IgD-negative memory B cell (primary cell): Measurements from ENCODE around the gene EXOC5. TPM values are rescaled to one million over a fixed set of nuclear protein-coding genes. Genes with fewer than 3 reads are reported as not detected.

Experiments used
- H3K27ac Mint-ChIP-seq, 3 donors: one replicate each; pipeline ENCODE4 v1.8.0; 2020 to 2022; ENCODE audit warnings: mild to moderate bottlenecking in 3 of 3, mixed read lengths in 3 of 3, moderate library complexity in 1 of 3
- H3K27me3 Mint-ChIP-seq: one replicate; pipeline ENCODE4 v1.8.0; 2021; ENCODE audit warnings: mixed read lengths
- H3K36me3 Mint-ChIP-seq: one replicate; pipeline ENCODE4 v1.8.0; 2020; ENCODE audit warnings: mild to moderate bottlenecking, mixed read lengths
- H3K4me1 Mint-ChIP-seq, 3 donors: one replicate each; pipeline ENCODE4 v1.8.0; 2020 to 2022; ENCODE audit warnings: mixed read lengths in 3 of 3, mild to moderate bottlenecking in 1 of 3
- H3K4me3 Mint-ChIP-seq, 4 donors: one replicate each; pipeline ENCODE4 v1.8.0; 2020 to 2022; ENCODE audit warnings: mild to moderate bottlenecking in 4 of 4, mixed read lengths in 4 of 4, moderate library complexity in 3 of 4
- H3K9me3 Mint-ChIP-seq, 3 donors: one replicate each; pipeline ENCODE4 v1.8.0; 2020 to 2021; ENCODE audit warnings: mixed read lengths in 3 of 3, mild to moderate bottlenecking in 1 of 3
- polyA plus RNA-seq: library from polyadenylated mRNA; unstranded; fragments of 300-500 nt; fragmentation: Illumina TruSeq; gene quantifications from one replicate; pipeline ENCODE4 v1.2.3, GENCODE V29; 2021

The EXOC5 gene
- polyA plus RNA-seq = 43.8 TPM

- peak within 1 kb of the TSS; percentile 96 to 99 (median 98) for H3K27ac Mint-ChIP-seq
- no peaks in the 10 kb centered on the region for H3K27me3 Mint-ChIP-seq
- H3K36me3 Mint-ChIP-seq = peaks cover 1% of the 10 kb centered on the region
- H3K4me1 Mint-ChIP-seq = peaks cover 41 to 56% (median 52%) of the 10 kb centered on the region in 3 donors
- H3K4me3 Mint-ChIP-seq = peak within 1 kb of the TSS; percentile 96 to 100 (median 100)
- H3K9me3 Mint-ChIP-seq = no peaks in the 10 kb centered on the region
These were observed at the start of gene EXOC5, which contains the start of gene AP5M1 for GRCh38 chr14:57268161-57269069. TSS of gene EXOC5 (minus strand) at chr14:57268905. CDS start at chr14:57268648, 257 bp downstream. TSS of gene AP5M1 (plus strand) at chr14:57268971. CDS start at chr14:57269315, 344 bp downstream.

GRCh38 chr14:57317248-57317833, 48.6 kb upstream of the EXOC5 start:
- Mint-ChIP-seq H3K9me3 (peaks cover 0 to 6% (median 0%) of the 10 kb centered on the region in 3 donors), H3K4me1 (peaks cover 2 to 4% (median 4%) of the 10 kb centered on the region in 3 donors), H3K36me3 (no peaks in the 10 kb centered on the region), H3K27ac (no peak overlapping the region), H3K27me3 (no peaks in the 10 kb centered on the region), H3K4me3 (no peak overlapping the region)

- peak overlapping the region in 1 of 3 donors; percentile 25 for H3K27ac Mint-ChIP-seq
These were observed 45.8 kb upstream of the EXOC5 start for GRCh38 chr14:57314396-57315089.

DNA sequence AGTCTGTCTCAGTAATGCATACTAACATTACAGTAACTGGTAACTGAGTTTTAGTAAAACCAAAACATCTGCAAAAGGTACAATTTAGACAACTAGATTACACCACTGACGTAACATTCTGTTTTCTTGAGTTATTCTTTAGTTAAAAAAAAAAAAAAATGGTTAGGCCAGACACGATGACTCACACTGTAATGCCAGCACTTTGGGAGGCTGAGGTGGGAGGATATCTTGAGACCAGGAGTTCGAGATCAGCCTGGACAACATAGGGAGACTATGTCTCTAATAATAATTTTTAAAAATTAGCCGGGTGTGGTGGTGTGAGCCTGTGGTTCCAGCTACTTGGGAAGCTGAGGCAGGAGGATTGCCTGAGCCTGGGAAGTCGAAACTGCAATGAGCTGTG, 34.2 kb upstream of the EXOC5 start:
- H3K9me3 Mint-ChIP-seq = no peaks in the 10 kb centered on the region
- H3K27ac Mint-ChIP-seq = no peak overlapping the region
- no peaks in the 10 kb centered on the region for H3K36me3 Mint-ChIP-seq
- H3K27me3 Mint-ChIP-seq = peaks cover 7% of the 10 kb centered on the region
- no peak overlapping the region for H3K4me3 Mint-ChIP-seq
- H3K4me1 Mint-ChIP-seq = no peaks in the 10 kb centered on the region

More at GRCh38 chr14:57314396-57315089, 45.8 kb upstream of the EXOC5 start:
- H3K4me1 Mint-ChIP-seq = peaks cover 2 to 4% (median 4%) of the 10 kb centered on the region in 3 donors
- H3K9me3 Mint-ChIP-seq = peaks cover 0 to 6% (median 0%) of the 10 kb centered on the region in 3 donors
- peak overlapping the region in 1 of 4 donors; percentile 35 for H3K4me3 Mint-ChIP-seq
- no peaks in the 10 kb centered on the region for H3K36me3 Mint-ChIP-seq
- no peaks in the 10 kb centered on the region for H3K27me3 Mint-ChIP-seq

GRCh38 chr14:57299511-57299910, 30.8 kb upstream of the EXOC5 start:
- no peak overlapping the region for H3K4me3 Mint-ChIP-seq
- no peaks in the 10 kb centered on the region for H3K4me1 Mint-ChIP-seq
- no peaks in the 10 kb centered on the region for H3K27me3 Mint-ChIP-seq
- H3K27ac Mint-ChIP-seq = no peak overlapping the region
- no peaks in the 10 kb centered on the region for H3K36me3 Mint-ChIP-seq
- no peaks in the 10 kb centered on the region for H3K9me3 Mint-ChIP-seq

DNA sequence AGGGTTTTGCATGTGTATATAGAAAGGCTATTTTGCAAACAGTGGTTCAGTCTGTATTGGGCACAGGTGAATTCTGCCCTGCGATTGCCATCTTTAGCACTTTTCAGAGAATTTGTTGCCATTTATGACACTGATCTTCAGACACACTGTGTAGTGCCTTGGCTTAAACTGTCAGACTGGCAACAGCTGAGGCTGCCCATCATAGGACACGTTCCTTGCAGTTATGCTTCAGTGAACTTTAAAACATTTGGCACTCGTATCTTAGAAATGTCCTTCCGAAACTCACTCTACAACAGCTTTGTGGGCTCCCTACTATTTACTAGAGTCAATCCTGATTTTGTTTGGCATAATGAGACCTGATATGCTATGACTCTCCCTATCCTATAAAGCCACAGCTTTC, 29.1 kb upstream of the EXOC5 start:
- no peaks in the 10 kb centered on the region for H3K27me3 Mint-ChIP-seq
- no peaks in the 10 kb centered on the region for H3K36me3 Mint-ChIP-seq
- H3K9me3 Mint-ChIP-seq = no peaks in the 10 kb centered on the region
- no peak overlapping the region for H3K4me3 Mint-ChIP-seq
- no peak overlapping the region for H3K27ac Mint-ChIP-seq
- no peaks in the 10 kb centered on the region for H3K4me1 Mint-ChIP-seq

- H3K4me3 Mint-ChIP-seq = no peak overlapping the region
- no peaks in the 10 kb centered on the region for H3K27me3 Mint-ChIP-seq
- H3K36me3 Mint-ChIP-seq = no peaks in the 10 kb centered on the region
- no peaks in the 10 kb centered on the region for H3K9me3 Mint-ChIP-seq
- H3K27ac Mint-ChIP-seq = no peak overlapping the region
- H3K4me1 Mint-ChIP-seq = no peaks in the 10 kb centered on the region
These were observed 26.5 kb upstream of the EXOC5 start for GRCh38 chr14:57295239-57295638.

- H3K4me1 Mint-ChIP-seq = no peaks in the 10 kb centered on the region
- no peak overlapping the region for H3K27ac Mint-ChIP-seq
- H3K4me3 Mint-ChIP-seq = no peak overlapping the region
- no peaks in the 10 kb centered on the region for H3K27me3 Mint-ChIP-seq
- no peaks in the 10 kb centered on the region for H3K36me3 Mint-ChIP-seq
- H3K9me3 Mint-ChIP-seq = no peaks in the 10 kb centered on the region
These were observed 25.4 kb upstream of the EXOC5 start for GRCh38 chr14:57293866-57294837.

DNA sequence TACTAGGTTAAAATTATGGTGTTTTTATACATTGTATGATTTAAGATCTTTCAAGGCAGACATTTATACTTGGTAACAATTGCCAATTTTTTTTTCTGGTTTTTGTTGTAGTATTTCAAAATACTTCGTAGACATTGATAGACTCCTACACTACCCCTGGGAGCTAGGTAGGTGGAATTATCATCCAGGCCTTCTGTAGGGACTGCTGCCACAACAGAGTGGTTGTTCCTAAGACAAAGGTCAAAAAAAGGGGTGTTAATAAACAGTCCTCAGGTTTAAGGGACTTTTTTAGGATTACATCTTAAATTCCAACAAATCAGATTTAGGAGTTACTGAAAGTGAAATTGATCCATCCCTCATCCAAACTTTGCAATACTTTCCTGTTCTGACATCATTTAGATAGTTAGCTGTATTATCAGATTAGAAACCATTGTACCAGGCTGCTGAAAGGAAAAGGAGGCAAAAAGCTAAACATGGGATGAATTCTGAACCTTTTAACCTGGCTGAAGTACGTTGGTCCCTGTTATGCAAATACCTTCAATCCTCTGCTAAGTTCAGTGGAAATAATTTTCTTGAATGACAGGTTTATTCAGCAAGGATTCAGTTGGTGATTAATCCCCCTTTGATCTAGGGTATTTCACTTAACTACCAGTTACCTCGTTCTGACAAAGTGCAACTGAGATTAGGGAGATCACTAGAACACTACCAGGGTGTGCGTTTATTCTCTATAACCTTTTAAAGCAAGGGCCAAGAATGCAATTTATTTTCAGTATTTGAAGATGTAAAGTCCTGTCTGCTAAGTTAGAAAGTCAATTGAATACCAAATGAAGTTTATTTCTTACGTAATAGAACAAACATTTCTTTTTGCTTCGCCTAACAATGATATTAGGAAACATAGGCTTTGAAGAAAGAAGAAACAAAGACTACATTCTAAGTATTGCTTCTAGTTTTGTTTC, 23.3 kb upstream of the EXOC5 start:
- H3K4me1 Mint-ChIP-seq = no peaks in the 10 kb centered on the region
- no peaks in the 10 kb centered on the region for H3K36me3 Mint-ChIP-seq
- no peaks in the 10 kb centered on the region for H3K9me3 Mint-ChIP-seq
- no peak overlapping the region for H3K4me3 Mint-ChIP-seq
- no peaks in the 10 kb centered on the region for H3K27me3 Mint-ChIP-seq
- no peak overlapping the region for H3K27ac Mint-ChIP-seq

GRCh38 chr14:57290751-57291150, 22.0 kb upstream of the EXOC5 start:
- Mint-ChIP-seq H3K27me3 (no peaks in the 10 kb centered on the region), H3K36me3 (no peaks in the 10 kb centered on the region), H3K4me3 (no peak overlapping the region), H3K27ac (no peak overlapping the region), H3K4me1 (no peaks in the 10 kb centered on the region), H3K9me3 (no peaks in the 10 kb centered on the region)

DNA sequence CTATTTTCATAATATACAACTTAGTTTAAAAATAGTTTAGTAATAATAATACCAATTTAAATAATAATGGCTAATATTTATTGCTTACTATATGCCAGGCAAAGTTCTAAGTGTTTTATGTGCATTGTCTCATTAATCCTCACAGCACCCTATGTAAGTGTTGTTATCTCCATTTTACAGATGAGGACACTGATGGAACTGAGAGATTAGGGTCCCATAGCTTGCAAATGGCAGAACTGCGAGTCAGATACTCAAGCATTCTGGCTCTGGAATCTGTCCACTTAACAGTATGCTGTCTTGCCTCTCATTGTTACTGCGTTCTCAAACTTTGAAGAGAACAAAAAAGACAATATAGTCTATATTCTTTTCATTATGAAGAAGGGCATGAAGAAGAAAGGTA, 19.0 kb upstream of the EXOC5 start:
- Mint-ChIP-seq H3K9me3 (no peaks in the 10 kb centered on the region), H3K27ac (no peak overlapping the region), H3K4me3 (no peak overlapping the region), H3K36me3 (peaks cover 5% of the 10 kb centered on the region), H3K4me1 (no peaks in the 10 kb centered on the region), H3K27me3 (no peaks in the 10 kb centered on the region)

DNA sequence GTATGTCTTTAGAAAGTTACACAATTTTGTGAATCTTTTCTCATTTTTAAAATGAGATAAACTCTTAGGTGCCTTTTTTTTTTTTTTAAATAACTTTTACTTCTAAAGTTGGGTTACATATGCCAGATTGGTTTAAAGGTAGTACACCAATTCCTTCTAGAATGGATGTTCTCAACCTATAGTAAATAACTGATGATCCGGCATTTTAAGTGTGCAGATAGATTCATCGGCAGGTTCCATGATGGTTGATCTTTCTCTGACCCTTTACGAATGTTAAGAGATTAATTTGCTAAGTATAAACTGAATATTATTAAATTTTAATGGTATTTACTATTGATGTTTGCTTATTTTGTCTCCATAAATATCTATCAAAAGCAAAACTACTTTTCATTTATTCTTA, 8.4 kb upstream of the EXOC5 start:
- Mint-ChIP-seq H3K4me1 (peaks cover 7 to 14% (median 12%) of the 10 kb centered on the region in 3 donors), H3K9me3 (no peaks in the 10 kb centered on the region)

DNA sequence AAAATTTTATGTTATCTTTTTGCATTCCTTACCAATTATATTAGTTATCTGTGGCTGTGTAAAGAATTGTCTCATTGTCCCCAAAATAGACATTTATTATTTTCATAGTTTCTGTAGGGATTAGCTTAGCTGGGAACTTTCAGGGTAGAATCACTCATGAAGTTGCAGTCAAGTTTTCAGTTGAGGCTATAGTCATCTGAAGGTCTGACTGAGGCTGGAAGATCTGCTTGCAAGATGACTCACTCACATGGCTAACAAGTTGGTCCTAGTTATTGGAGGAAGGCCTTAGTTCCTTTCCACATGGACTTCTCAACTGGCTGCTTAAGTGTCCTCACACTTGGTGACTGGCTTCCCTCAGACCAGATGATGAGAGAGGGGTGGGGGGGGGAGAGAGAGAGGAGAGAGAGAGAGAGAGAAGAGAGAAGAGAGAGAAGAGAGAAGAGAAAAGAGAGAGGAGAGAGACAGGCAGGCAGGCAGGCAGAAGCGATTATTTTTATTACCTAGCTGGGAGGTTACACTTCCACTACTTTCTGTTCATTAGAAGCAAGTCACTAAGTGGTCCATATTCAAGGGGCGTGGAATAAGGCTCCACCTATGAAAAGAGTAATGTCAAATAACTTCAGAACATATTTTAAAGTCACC, 6.4 kb upstream of the EXOC5 start:
- Mint-ChIP-seq H3K36me3 (peaks cover 2% of the 10 kb centered on the region), H3K9me3 (no peaks in the 10 kb centered on the region), H3K4me1 (peaks cover 19 to 32% (median 29%) of the 10 kb centered on the region in 3 donors), H3K27ac (no peak overlapping the region), H3K27me3 (no peaks in the 10 kb centered on the region), H3K4me3 (no peak overlapping the region)

More for the DNA sequence above, 8.4 kb upstream of the EXOC5 start:
- Mint-ChIP-seq H3K27me3 (no peaks in the 10 kb centered on the region), H3K4me3 (no peak overlapping the region), H3K27ac (no peak overlapping the region), H3K36me3 (peaks cover 2% of the 10 kb centered on the region)
